HG03460 (cell line): ENCODE results near the gene CCNI.

Experiments used
- ATAC-seq: cut with Tn5 transposase; IDR thresholded peaks from one replicate; pipeline ENCODE4 v1.9.1; 2021; ENCODE audit not compliant: unreplicated experiment

Gene CCNI

GRCh38 chr4:77007358-77008230 lies 68.2 kb downstream of the CCNI start:
- peak; percentile 86 for ATAC-seq

GRCh38 chr4:77006753-77007353 lies 68.9 kb downstream of the CCNI start:
- ATAC-seq = peak; percentile 17

GRCh38 chr4:77003400-77003799 lies 72.4 kb downstream of the CCNI start:
- ATAC-seq = no peak

GRCh38 chr4:77002321-77003107 lies 73.3 kb downstream of the CCNI start:
- no peak for ATAC-seq

GRCh38 chr4:77001907-77002306 lies 73.9 kb downstream of the CCNI start:
- ATAC-seq = no peak

- ATAC-seq = no peak
Observed at GRCh38 chr4:76998251-76998901, 77.4 kb downstream of the CCNI start.

- no peak for ATAC-seq
Observed at GRCh38 chr4:76997532-76997931, 78.3 kb downstream of the CCNI start.
